IMR-90 (cell line): Measurements from ENCODE around the gene TEX13D. TPM values are rescaled to one million over a fixed set of nuclear protein-coding genes. Genes with fewer than 3 reads are reported as not detected.

Experiments used
- ATAC-seq: fragments of 200-7000 bp; cut with Tn5 transposase; 2 replicates; pipeline ENCODE4 v1.9.1; 2020; ENCODE audit warnings: low read depth, mild to moderate bottlenecking, moderate library complexity
- BruUV-seq: library from RNA; stranded (reverse); fragments of 400-500 nt; replicated peaks from 2 replicates; lab custom pipeline; 2021; lab: Mats Ljungman, UMichigan
- CTCF ChIA-PET: fragments of 300-600 bp; formaldehyde crosslinking; extraction: SDS; loops from one replicate; lab custom pipeline; 2021; ENCODE audit warnings: antibody characterized with exemption; lab: Yijun Ruan, JAX
- POLR2A ChIA-PET: fragments of 300-600 bp; sonication (Branson Sonifier 250); formaldehyde crosslinking; loops from one replicate; lab custom pipeline; 2022; ENCODE audit warnings: antibody characterized with exemption; ENCODE audit not compliant: unreplicated experiment; lab: Charles Lee
- DNase-seq: peaks from one replicate; pipeline ENCODE4 v3.0.0; 2013
- H2AFZ ChIP-seq: replicated peaks from 2 replicates; pipeline ENCODE3; 2013; ENCODE audit warnings: low read length, mild to moderate bottlenecking; ENCODE audit not compliant: poor library complexity
- H2AK5ac ChIP-seq: 2 replicates; pipeline ENCODE4 v1.6.1; 2013; ENCODE audit warnings: low read depth, low read length, inconsistent platforms
- H2AK9ac ChIP-seq: replicated peaks from 2 replicates; pipeline ENCODE3; 2013; ENCODE audit warnings: mild to moderate bottlenecking, low read depth, low read length, moderate library complexity; ENCODE audit not compliant: poor library complexity
- H2BK120ac ChIP-seq: 2 replicates; pipeline ENCODE4 v1.6.1; 2013; ENCODE audit warnings: low read depth, low read length, inconsistent platforms
- H2BK15ac ChIP-seq: 3 replicates; pipeline ENCODE4 v1.6.1; 2013; ENCODE audit warnings: low read depth, low read length, inconsistent platforms
- H2BK20ac ChIP-seq: 2 replicates; pipeline ENCODE4 v1.6.1; 2013; ENCODE audit warnings: low read depth, mild to moderate bottlenecking, inconsistent platforms, low read length, moderate library complexity
- H2BK5ac ChIP-seq: 2 replicates; pipeline ENCODE4 v1.6.1; 2013; ENCODE audit warnings: mild to moderate bottlenecking, low read depth, low read length, inconsistent platforms; ENCODE audit not compliant: poor library complexity, severe bottlenecking
- H3K14ac ChIP-seq: replicated peaks from 2 replicates; pipeline ENCODE4 v1.6.1; 2013; ENCODE audit warnings: low read depth, low read length, inconsistent platforms
- H3K18ac ChIP-seq: 2 replicates; pipeline ENCODE4 v1.6.1; 2013; ENCODE audit warnings: low read depth, low read length, control low read depth
- H3K23ac ChIP-seq: 2 replicates; pipeline ENCODE4 v1.6.1; 2013; ENCODE audit warnings: low read depth, low read length, inconsistent platforms
- H3K27ac ChIP-seq: 2 replicates; pipeline ENCODE4 v1.5.1; 2013; ENCODE audit warnings: mild to moderate bottlenecking, control low read depth, low read length; ENCODE audit not compliant: insufficient read depth
- H3K27me3 ChIP-seq: 2 replicates; pipeline ENCODE4 v1.6.1; 2013; ENCODE audit warnings: low read length; ENCODE audit not compliant: control insufficient read depth, insufficient read depth
- H3K36me3 ChIP-seq: 2 replicates; pipeline ENCODE4 v1.6.1; 2013; ENCODE audit warnings: low read length, mixed read lengths; ENCODE audit not compliant: control insufficient read depth, insufficient read depth
- H3K4ac ChIP-seq: 2 replicates; pipeline ENCODE4 v1.6.1; 2013; ENCODE audit warnings: low read depth, low read length, inconsistent platforms
- H3K4me1 ChIP-seq: 2 replicates; pipeline ENCODE4 v1.6.1; 2013; ENCODE audit warnings: low read length, mixed read lengths; ENCODE audit not compliant: control insufficient read depth, insufficient read depth
- H3K4me2 ChIP-seq: 2 replicates; pipeline ENCODE4 v1.6.1; 2013; ENCODE audit warnings: low read depth, mild to moderate bottlenecking, control low read depth, low read length, moderate library complexity
- H3K4me3 ChIP-seq: 2 replicates; pipeline ENCODE4 v1.5.1; 2013; ENCODE audit warnings: low read depth, mild to moderate bottlenecking, control low read depth, low read length, moderate library complexity; ENCODE audit not compliant: insufficient read depth
- H3K56ac ChIP-seq: 2 replicates; pipeline ENCODE4 v1.6.1; 2013; ENCODE audit warnings: low read length, inconsistent platforms; ENCODE audit not compliant: insufficient read depth; ENCODE audit errors: extremely low read depth
- H3K79me1 ChIP-seq, 2 experiments: 2 replicates each; pipeline ENCODE4 v1.6.1; 2013; ENCODE audit warnings: low read length in 2 of 2, inconsistent platforms in 1 of 2, low read depth in 1 of 2
- H3K9ac ChIP-seq: 2 replicates; pipeline ENCODE4 v1.6.1; 2013; ENCODE audit warnings: low read depth, low read length, control low read depth
- H3K9me1 ChIP-seq: 2 replicates; pipeline ENCODE4 v1.6.1; 2013; ENCODE audit warnings: low read length, inconsistent platforms; ENCODE audit not compliant: insufficient read depth
- H3K9me3 ChIP-seq: 2 replicates; pipeline ENCODE4 v1.6.1; 2013; ENCODE audit warnings: low read length; ENCODE audit not compliant: control insufficient read depth, insufficient read depth
- H4K20me1 ChIP-seq: 2 replicates; pipeline ENCODE4 v1.6.1; 2013; ENCODE audit warnings: low read length, inconsistent platforms; ENCODE audit not compliant: insufficient read depth
- H4K5ac ChIP-seq: 2 replicates; pipeline ENCODE4 v1.6.1; 2013; ENCODE audit warnings: mild to moderate bottlenecking, low read depth, low read length, control low read depth
- H4K8ac ChIP-seq, 2 experiments: 2 replicates each; pipeline ENCODE4 v1.6.1; 2013; ENCODE audit warnings: low read depth in 2 of 2, low read length in 2 of 2, control low read depth in 1 of 2, inconsistent platforms in 1 of 2
- H4K91ac ChIP-seq: 2 replicates; pipeline ENCODE4 v1.6.1; 2013; ENCODE audit warnings: low read depth, low read length, inconsistent platforms; ENCODE audit not compliant: insufficient read depth
- CEBPB ChIP-seq: IDR thresholded peaks from 2 replicates; pipeline ENCODE4 v1.6.1; 2012; ENCODE audit warnings: low read depth, low read length, improper control_type of control experiment
- MAZ ChIP-seq: IDR thresholded peaks from 2 replicates; pipeline ENCODE4 v1.6.1; 2012; ENCODE audit warnings: low read depth, mild to moderate bottlenecking, low read length, improper control_type of control experiment, moderate library complexity, borderline replicate concordance
- NFE2L2 ChIP-seq: fragments of 150-350 bp; IDR thresholded peaks from 2 replicates; pipeline ENCODE4 v1.6.1; 2016; ENCODE audit warnings: low read depth, mild to moderate bottlenecking, low read length
- POLR2A ChIP-seq: IDR thresholded peaks from 2 replicates; pipeline ENCODE4 v1.6.1; 2012; ENCODE audit warnings: mild to moderate bottlenecking, low read depth, low read length
- RCOR1 ChIP-seq: IDR thresholded peaks from 2 replicates; pipeline ENCODE4 v1.6.1; 2012; ENCODE audit warnings: mild to moderate bottlenecking, low read length, improper control_type of control experiment; ENCODE audit not compliant: insufficient replicate concordance
- USF2 ChIP-seq: fragments of 150-350 bp; IDR thresholded peaks from 2 replicates; pipeline ENCODE4 v1.6.1; 2017; ENCODE audit warnings: mild to moderate bottlenecking, antibody characterized with exemption, low read length, low read depth
- WGBS, 2 experiments: methylation state at CpG; one replicate each; pipeline versions ENCODE4 v1.1.5 to v1.1.7; 2013; ENCODE audit warnings: missing lambda C conversion rate in 2 of 2; ENCODE audit not compliant: insufficient read length in 1 of 2; ENCODE audit errors: extremely low coverage in 2 of 2; 5-methylcytosine and 5-hydroxymethylcytosine counted together
- dilution Hi-C: fragments of 300-500 bp; cut with HindIII; formaldehyde crosslinking; loops from one replicate; pipeline ENCODE4 v1.14.3; 2018; ENCODE audit warnings: low sequenced_read_pairs; ENCODE audit not compliant: unreplicated experiment
- in situ Hi-C: fragments of 300-500 bp; cut with MboI; formaldehyde crosslinking; loops from 3 replicates; pipeline ENCODE4 v1.14.3; 2019; ENCODE audit warnings: low sequenced_read_pairs, inconsistent platforms, mixed read lengths
- intact Hi-C: fragments of 100-400 bp; cut with micrococcal nuclease; formaldehyde crosslinking; loops from 2 replicates; pipeline ENCODE4 v1.10.0; 2022
- polyA plus RNA-seq, 3 experiments: library from polyadenylated mRNA; depleted of rRNA; stranded (reverse); fragments of >200 nt; gene quantifications; 2 replicates each; pipeline ENCODE4 v1.2.3, GENCODE V29; 2012; ENCODE audit warnings: low replicate concordance in 1 of 3
- total RNA-seq: library from RNA; depleted of rRNA; stranded (reverse); fragments of >200 nt; gene quantifications from 2 replicates; pipeline ENCODE4 v1.2.3, GENCODE V29; 2012
- TF ChIP-seq, protein P1 (sequence below): conservative IDR thresholded peaks from 2 replicates; pipeline ENCODE4 v1.5.1; 2012; ENCODE audit warnings: mild to moderate bottlenecking, low read depth, low read length, improper control_type of control experiment
- TF ChIP-seq, protein P2 (sequence below): fragments of 150-350 bp; IDR thresholded peaks from 2 replicates; pipeline ENCODE4 v1.6.1; 2016; ENCODE audit warnings: low read depth, mild to moderate bottlenecking, low read length, moderate library complexity, borderline replicate concordance

Gene TEX13D
- total and polyA plus RNA-seq, 2 of the 4 experiments (the other 2 are of a cell fraction), result not detected

- no TSS peak for BruUV-seq
- in situ Hi-C loops, result no loop called here
These were observed 3.7 kb upstream of the TEX13D start for GRCh38 chrX:124328765-124329164.

More at GRCh38 chrX:124328765-124329164, 3.7 kb upstream of the TEX13D start:
- TF ChIP-seq POLR2A (no peak), CEBPB (no peak), NFE2L2 (no peak), RCOR1 (no peak), MAZ (no peak), USF2 (no peak)
- TF ChIP-seq, protein P1, sequence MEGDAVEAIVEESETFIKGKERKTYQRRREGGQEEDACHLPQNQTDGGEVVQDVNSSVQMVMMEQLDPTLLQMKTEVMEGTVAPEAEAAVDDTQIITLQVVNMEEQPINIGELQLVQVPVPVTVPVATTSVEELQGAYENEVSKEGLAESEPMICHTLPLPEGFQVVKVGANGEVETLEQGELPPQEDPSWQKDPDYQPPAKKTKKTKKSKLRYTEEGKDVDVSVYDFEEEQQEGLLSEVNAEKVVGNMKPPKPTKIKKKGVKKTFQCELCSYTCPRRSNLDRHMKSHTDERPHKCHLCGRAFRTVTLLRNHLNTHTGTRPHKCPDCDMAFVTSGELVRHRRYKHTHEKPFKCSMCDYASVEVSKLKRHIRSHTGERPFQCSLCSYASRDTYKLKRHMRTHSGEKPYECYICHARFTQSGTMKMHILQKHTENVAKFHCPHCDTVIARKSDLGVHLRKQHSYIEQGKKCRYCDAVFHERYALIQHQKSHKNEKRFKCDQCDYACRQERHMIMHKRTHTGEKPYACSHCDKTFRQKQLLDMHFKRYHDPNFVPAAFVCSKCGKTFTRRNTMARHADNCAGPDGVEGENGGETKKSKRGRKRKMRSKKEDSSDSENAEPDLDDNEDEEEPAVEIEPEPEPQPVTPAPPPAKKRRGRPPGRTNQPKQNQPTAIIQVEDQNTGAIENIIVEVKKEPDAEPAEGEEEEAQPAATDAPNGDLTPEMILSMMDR, result no peak
- TF ChIP-seq, protein P2, sequence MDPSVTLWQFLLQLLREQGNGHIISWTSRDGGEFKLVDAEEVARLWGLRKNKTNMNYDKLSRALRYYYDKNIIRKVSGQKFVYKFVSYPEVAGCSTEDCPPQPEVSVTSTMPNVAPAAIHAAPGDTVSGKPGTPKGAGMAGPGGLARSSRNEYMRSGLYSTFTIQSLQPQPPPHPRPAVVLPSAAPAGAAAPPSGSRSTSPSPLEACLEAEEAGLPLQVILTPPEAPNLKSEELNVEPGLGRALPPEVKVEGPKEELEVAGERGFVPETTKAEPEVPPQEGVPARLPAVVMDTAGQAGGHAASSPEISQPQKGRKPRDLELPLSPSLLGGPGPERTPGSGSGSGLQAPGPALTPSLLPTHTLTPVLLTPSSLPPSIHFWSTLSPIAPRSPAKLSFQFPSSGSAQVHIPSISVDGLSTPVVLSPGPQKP, result no peak
- Histone ChIP-seq H4K8ac (no peak overlapping the region), H3K9me3 (no peaks in the 10 kb centered on the region), H3K14ac (no peak overlapping the region), H2BK120ac (no peak overlapping the region), H3K27ac (no peak overlapping the region), H3K23ac (no peak overlapping the region), H2AK9ac (no peak overlapping the region), H3K4me1 (no peaks in the 10 kb centered on the region), H3K9ac (no peak overlapping the region), H2AK5ac (no peak overlapping the region), H3K79me1 (no peaks in the 10 kb centered on the region), H3K27me3 (no peaks in the 10 kb centered on the region), H3K56ac (no peak overlapping the region), H3K18ac (no peak overlapping the region), H4K20me1 (no peaks in the 10 kb centered on the region), H2AFZ (no peak overlapping the region), H3K36me3 (no peaks in the 10 kb centered on the region), H2BK5ac (no peak overlapping the region), H3K4me2 (no peak overlapping the region), H3K9me1 (no peaks in the 10 kb centered on the region), H2BK20ac (no peak overlapping the region), H4K5ac (no peak overlapping the region), H3K4me3 (no peak overlapping the region), H2BK15ac (no peak overlapping the region), H3K4ac (no peak overlapping the region), H4K91ac (no peak overlapping the region)
- WGBS, 2 experiments, result no CpG with 5 or more reads among the region's 1 CpG
- POLR2A ChIA-PET, result no interaction called here
- DNase-seq, result no peak
- CTCF ChIA-PET, result no interaction called here
- dilution Hi-C loops, result no loop called here
- ATAC-seq, result no peak
- intact Hi-C loops, result no loop called here
